ENCODE data around the gene USHBP1. TPM values are rescaled to one million over a fixed set of nuclear protein-coding genes. Genes with fewer than 3 reads are reported as not detected.
A peak's percentile ranks its signal among the peaks of the same experiment; 100 is the strongest.

USHBP1 gene
- total and polyA plus RNA-seq, 7 experiments from 2014 or later: 0.22 to 1.2 (median 0.49) TPM; not detected in 1

GRCh38 chr19:17214508-17215126, 49.9 kb downstream of the USHBP1 start:
- no peaks in the 10 kb centered on the region for H3K9me3 ChIP-seq (ENCODE audit: control insufficient read depth in 2 of 3, low read length in 3 of 3)
- H3K4me1 ChIP-seq (ENCODE audit: control insufficient read depth in 2 of 2, insufficient read depth in 2 of 2, low read length in 2 of 2): peaks cover 13 to 16% of the 10 kb centered on the region in 2 donors
- CTCF ChIA-PET: interaction anchor here (1.0 to 2.5 kb wide), 5 partner anchors 9 to 31 kb away, joined by 3 to 8 read pairs (median 5); partner anchors contain the start of gene OCEL1
- POLR2A ChIA-PET: interaction anchor here (0.7 to 4.2 kb wide), 29 partner anchors 9 to 1836 kb away, joined by 3 to 77 read pairs (median 4); partner anchors contain the start of genes ANKLE1, BABAM1, HAUS8 and MED26
- intact Hi-C loops (cut with micrococcal nuclease): loop anchor here (1.0 to 5.0 kb wide), 8 partner anchors 12 to 297 kb away; partner anchors contain the start of genes BABAM1 (in 2 of the 2), OCEL1 (in 2 of the 2), GTPBP3 (in 1 of the 2) and HAUS8 (in 1 of the 2)
- Mint-ChIP-seq H3K27ac (peak overlapping the region; percentile 97 to 100 (median 99)), H3K27me3 (no peaks in the 10 kb centered on the region), H3K9me3 (peaks cover 0 to 2% (median 0%) of the 10 kb centered on the region in 11 donors), H3K4me1 (peaks cover 0 to 16% (median 12%) of the 10 kb centered on the region in 7 donors), H3K4me3 (peak overlapping the region; percentile 83 to 99 (median 90)), H3K36me3 (peaks cover 4 to 36% (median 24%) of the 10 kb centered on the region in 5 donors)
- ATAC-seq (no peak), DNase-seq (no peak)
- H3K27me3 ChIP-seq (ENCODE audit: control insufficient read depth in 2 of 2, insufficient read depth in 2 of 2, low read length in 2 of 2): no peaks in the 10 kb centered on the region
- peaks cover 0 to 59% (median 8%) of the 10 kb centered on the region in 3 experiments for H3K36me3 ChIP-seq (ENCODE audit: control insufficient read depth in 2 of 3, insufficient read depth in 3 of 3, low read length in 3 of 3)
- peak overlapping the region; percentile 89 for H3K27ac ChIP-seq (ENCODE audit: low read depth, low read length)
- peak overlapping the region; percentile 92 for H3K4me3 ChIP-seq (ENCODE audit: low read length)

GRCh38 chr19:17213334-17213733, 51.2 kb downstream of the USHBP1 start:
- Mint-ChIP-seq H3K36me3 (peaks cover 0 to 39% (median 22%) of the 10 kb centered on the region in 5 donors), H3K4me3 (peak overlapping the region in 2 of 10 donors; percentile 8 to 17), H3K4me1 (peaks cover 6 to 20% (median 11%) of the 10 kb centered on the region in 7 donors), H3K27me3 (no peaks in the 10 kb centered on the region), H3K9me3 (no peaks in the 10 kb centered on the region), H3K27ac (peak overlapping the region in 4 of 9 donors; percentile 6 to 73 (median 44))
- intact Hi-C loops (cut with micrococcal nuclease): no loop called here
- peaks cover 0 to 63% (median 17%) of the 10 kb centered on the region in 3 experiments for H3K36me3 ChIP-seq (ENCODE audit: control insufficient read depth in 2 of 3, insufficient read depth in 3 of 3, low read length in 3 of 3)
- H3K9me3 ChIP-seq (ENCODE audit: control insufficient read depth in 2 of 3, low read length in 3 of 3): no peaks in the 10 kb centered on the region
- ATAC-seq (no peak), DNase-seq (no peak)
- CTCF ChIA-PET: interaction anchor here (0.5 to 2.5 kb wide), 3 partner anchors 9 to 52 kb away, joined by 3 to 8 read pairs (median 4); no protein-coding TSS in a partner anchor
- no peak overlapping the region for H3K4me3 ChIP-seq (ENCODE audit: low read length)
- no peaks in the 10 kb centered on the region for H3K27me3 ChIP-seq (ENCODE audit: control insufficient read depth in 2 of 2, insufficient read depth in 2 of 2, low read length in 2 of 2)
- H3K27ac ChIP-seq (ENCODE audit: low read depth, low read length): no peak overlapping the region
- peaks cover 13 to 16% of the 10 kb centered on the region in 2 donors for H3K4me1 ChIP-seq (ENCODE audit: control insufficient read depth in 2 of 2, insufficient read depth in 2 of 2, low read length in 2 of 2)
- POLR2A ChIA-PET: no interaction called here

GRCh38 chr19:17211547-17212446, 52.7 kb downstream of the USHBP1 start:
- Histone ChIP-seq H3K36me3 (ENCODE audit: control insufficient read depth in 2 of 3, insufficient read depth in 3 of 3, low read length in 3 of 3) (peaks cover 0 to 52% (median 14%) of the 10 kb centered on the region in 3 experiments), H3K27me3 (ENCODE audit: control insufficient read depth in 2 of 2, insufficient read depth in 2 of 2, low read length in 2 of 2) (no peaks in the 10 kb centered on the region), H3K9me3 (ENCODE audit: control insufficient read depth in 2 of 3, low read length in 3 of 3) (no peaks in the 10 kb centered on the region), H3K4me1 (ENCODE audit: control insufficient read depth in 2 of 2, insufficient read depth in 2 of 2, low read length in 2 of 2) (peaks cover 13 to 16% of the 10 kb centered on the region in 2 donors), H3K4me3 (ENCODE audit: low read length) (no peak overlapping the region), H3K27ac (ENCODE audit: low read depth, low read length) (no peak overlapping the region)
- H3K4me3 Mint-ChIP-seq: no peak overlapping the region
- H3K36me3 Mint-ChIP-seq: peaks cover 0 to 29% (median 16%) of the 10 kb centered on the region in 5 donors
- H3K9me3 Mint-ChIP-seq: no peaks in the 10 kb centered on the region
- peak overlapping the region in 1 of 9 donors; percentile 38 for H3K27ac Mint-ChIP-seq
- H3K27me3 Mint-ChIP-seq: no peaks in the 10 kb centered on the region
- ChIA-PET CTCF (no interaction called here), POLR2A (no interaction called here)
- intact Hi-C loops (cut with micrococcal nuclease): no loop called here
- H3K4me1 Mint-ChIP-seq: peaks cover 6 to 20% (median 11%) of the 10 kb centered on the region in 7 donors
- ATAC-seq: no peak
- DNase-seq: no peak

- H3K4me1 Mint-ChIP-seq: peaks cover 6 to 14% (median 9%) of the 10 kb centered on the region in 7 donors
- Histone ChIP-seq H3K27ac (ENCODE audit: low read depth, low read length) (no peak overlapping the region), H3K4me1 (ENCODE audit: control insufficient read depth in 2 of 2, insufficient read depth in 2 of 2, low read length in 2 of 2) (peaks cover 7 to 8% of the 10 kb centered on the region in 2 donors), H3K27me3 (ENCODE audit: control insufficient read depth in 2 of 2, insufficient read depth in 2 of 2, low read length in 2 of 2) (no peaks in the 10 kb centered on the region), H3K4me3 (ENCODE audit: low read length) (no peak overlapping the region), H3K9me3 (ENCODE audit: control insufficient read depth in 2 of 3, low read length in 3 of 3) (no peaks in the 10 kb centered on the region), H3K36me3 (ENCODE audit: control insufficient read depth in 2 of 3, insufficient read depth in 3 of 3, low read length in 3 of 3) (peaks cover 0 to 63% (median 15%) of the 10 kb centered on the region in 3 experiments)
- ATAC-seq: no peak
- ChIA-PET CTCF (no interaction called here), POLR2A (no interaction called here)
- H3K27me3 Mint-ChIP-seq: no peaks in the 10 kb centered on the region
- no peak overlapping the region for H3K4me3 Mint-ChIP-seq
- intact Hi-C loops (cut with micrococcal nuclease): no loop called here
- H3K9me3 Mint-ChIP-seq: no peaks in the 10 kb centered on the region
- DNase-seq: no peak
- peak overlapping the region in 2 of 9 donors; percentile 2 to 31 for H3K27ac Mint-ChIP-seq
- H3K36me3 Mint-ChIP-seq: peaks cover 0 to 30% (median 15%) of the 10 kb centered on the region in 5 donors
These were observed 54.2 kb downstream of the USHBP1 start for GRCh38 chr19:17210296-17210695.

GRCh38 chr19:17209126-17210036, 55.2 kb downstream of the USHBP1 start:
- no peak overlapping the region for H3K27ac ChIP-seq (ENCODE audit: low read depth, low read length)
- peaks cover 2% of the 10 kb centered on the region in 2 donors for H3K4me1 ChIP-seq (ENCODE audit: control insufficient read depth in 2 of 2, insufficient read depth in 2 of 2, low read length in 2 of 2)
- H3K4me3 ChIP-seq (ENCODE audit: low read length): no peak overlapping the region
- DNase-seq (peak in 1 of 9 donors; percentile 42), ATAC-seq (peak; percentile 35)
- H3K27me3 Mint-ChIP-seq: no peaks in the 10 kb centered on the region
- CTCF ChIA-PET: interaction anchor here (0.7 to 1.2 kb wide), 4 partner anchors 72 to 138 kb away, joined by 3 to 4 read pairs (median 3); partner anchors contain the start of gene ANKLE1
- H3K4me3 Mint-ChIP-seq: no peak overlapping the region
- no peaks in the 10 kb centered on the region for H3K9me3 ChIP-seq (ENCODE audit: control insufficient read depth in 2 of 3, low read length in 3 of 3)
- POLR2A ChIA-PET: interaction anchor here (1.0 to 1.6 kb wide), 3 partner anchors 17 to 133 kb away, joined by 3 to 5 read pairs (median 4); partner anchors contain the start of gene OCEL1
- no peaks in the 10 kb centered on the region for H3K27me3 ChIP-seq (ENCODE audit: control insufficient read depth in 2 of 2, insufficient read depth in 2 of 2, low read length in 2 of 2)
- peaks cover under 1 to 7% (median 2%) of the 10 kb centered on the region in 7 donors for H3K4me1 Mint-ChIP-seq
- peak overlapping the region in 4 of 9 donors; percentile 14 to 76 (median 50) for H3K27ac Mint-ChIP-seq
- H3K36me3 Mint-ChIP-seq: peaks cover 0 to 27% (median 11%) of the 10 kb centered on the region in 5 donors
- peaks cover 0 to 69% (median 15%) of the 10 kb centered on the region in 3 experiments for H3K36me3 ChIP-seq (ENCODE audit: control insufficient read depth in 2 of 3, insufficient read depth in 3 of 3, low read length in 3 of 3)
- no peaks in the 10 kb centered on the region for H3K9me3 Mint-ChIP-seq
- intact Hi-C loops (cut with micrococcal nuclease): no loop called here

All from naive thymus-derived CD4-positive, alpha-beta T cell (primary cell).